CD14-positive monocyte (primary cell): Measurements from ENCODE around the gene HBQ1. TPM values are rescaled to one million over a fixed set of nuclear protein-coding genes. Genes with fewer than 3 reads are reported as not detected.
"Not testable (repeated sequence)": the region's sequence is repeated elsewhere in the genome, so short reads cannot be mapped to it uniquely, and the experiment has no call there.

Source experiments
- DNase-seq, 3 donors: peaks; one replicate each; pipeline ENCODE4 v3.0.0-alpha.2; 2011 to 2022
- H2AFZ ChIP-seq: 2 replicates; pipeline ENCODE4 v1.6.0; 2012; ENCODE audit warnings: mild to moderate bottlenecking, low read depth, low read length, inconsistent platforms; ENCODE audit not compliant: insufficient read depth, poor library complexity, severe bottlenecking
- H3K27ac ChIP-seq, 2 donors: 1 replicate in 1 of 2; 2 replicates in 1 of 2; pipeline ENCODE4 v1.5.1; 2012 to 2013; ENCODE audit warnings: low read length in 2 of 2, control low read depth in 1 of 2, inconsistent platforms in 1 of 2, low read depth in 1 of 2, mild to moderate bottlenecking in 1 of 2
- H3K27me3 ChIP-seq, 2 donors: one replicate each; pipeline versions ENCODE4 v1.6.0 to v1.6.1; 2011 to 2013; ENCODE audit warnings: low read length in 2 of 2; ENCODE audit not compliant: control insufficient read depth in 2 of 2, insufficient read depth in 2 of 2
- H3K36me3 ChIP-seq, 2 donors: replicated peaks in 1 of 2; 1 replicate in 1 of 2; 2 replicates in 1 of 2; pipeline versions ENCODE4 v1.5.1 to v1.6.1; 2012 to 2013; ENCODE audit warnings: low read length in 2 of 2, control low read depth in 1 of 2, inconsistent platforms in 1 of 2, mild to moderate bottlenecking in 1 of 2; ENCODE audit not compliant: insufficient read depth in 2 of 2, control insufficient read depth in 1 of 2
- H3K4me1 ChIP-seq, 2 donors: 1 replicate in 1 of 2; 2 replicates in 1 of 2; pipeline versions ENCODE4 v1.5.1 to v1.6.1; 2012 to 2013; ENCODE audit warnings: low read length in 2 of 2, control low read depth in 1 of 2, inconsistent platforms in 1 of 2, mild to moderate bottlenecking in 1 of 2, moderate library complexity in 1 of 2; ENCODE audit not compliant: insufficient read depth in 2 of 2, control insufficient read depth in 1 of 2
- H3K4me2 ChIP-seq: replicated peaks from 2 replicates; pipeline ENCODE3; 2012; ENCODE audit warnings: low read length, moderate library complexity, mild to moderate bottlenecking; ENCODE audit not compliant: poor library complexity, severe bottlenecking; ENCODE audit errors: extremely low read depth
- H3K4me3 ChIP-seq, 3 experiments: fragments of 200-600 bp in 1 of 3; sonication (generic) in 1 of 3; replicated peaks in 1 of 3; 1 replicate in 2 of 3; 2 replicates in 1 of 3; pipeline ENCODE4 v1.5.1; 2011 to 2013; ENCODE audit warnings: low read length in 3 of 3, mild to moderate bottlenecking in 3 of 3, control low read depth in 2 of 3, low read depth in 2 of 3, inconsistent platforms in 1 of 3, moderate library complexity in 1 of 3
- H3K79me2 ChIP-seq: 2 replicates; pipeline ENCODE4 v1.6.0; 2012; ENCODE audit warnings: mild to moderate bottlenecking, control low read depth, inconsistent platforms, low read length, moderate library complexity; ENCODE audit not compliant: insufficient read depth
- H3K9ac ChIP-seq: 2 replicates; pipeline ENCODE4 v1.6.0; 2017; ENCODE audit warnings: low read length, mild to moderate bottlenecking; ENCODE audit not compliant: insufficient read depth, poor library complexity, severe bottlenecking
- H3K9me3 ChIP-seq, 2 donors: replicated peaks in 1 of 2; 1 replicate in 1 of 2; 2 replicates in 1 of 2; pipeline versions ENCODE4 v1.5.1 to v1.6.1; 2012 to 2013; ENCODE audit warnings: low read length in 2 of 2, control low read depth in 1 of 2; ENCODE audit not compliant: control insufficient read depth in 1 of 2, insufficient read depth in 1 of 2
- H4K20me1 ChIP-seq: 2 replicates; pipeline ENCODE4 v1.6.0; 2012; ENCODE audit warnings: mild to moderate bottlenecking, low read length, control low read depth, moderate library complexity; ENCODE audit not compliant: insufficient read depth
- H3K27ac Mint-ChIP-seq, 7 donors: one replicate each; pipeline ENCODE4 v1.8.0; 2020; ENCODE audit warnings: mild to moderate bottlenecking in 7 of 7, mixed read lengths in 7 of 7, moderate library complexity in 6 of 7, inconsistent platforms in 2 of 7
- H3K27me3 Mint-ChIP-seq, 3 donors: one replicate each; pipeline ENCODE4 v1.8.0; 2021 to 2022; ENCODE audit warnings: low read depth in 3 of 3, mild to moderate bottlenecking in 3 of 3, mixed read lengths in 3 of 3, moderate library complexity in 3 of 3, inconsistent platforms in 1 of 3
- H3K36me3 Mint-ChIP-seq, 2 donors: one replicate each; pipeline ENCODE4 v1.8.0; 2020; ENCODE audit warnings: mixed read lengths in 2 of 2, inconsistent platforms in 1 of 2, mild to moderate bottlenecking in 1 of 2
- H3K4me1 Mint-ChIP-seq: one replicate; pipeline ENCODE4 v1.8.0; 2020; ENCODE audit warnings: mild to moderate bottlenecking, mixed read lengths
- H3K4me3 Mint-ChIP-seq, 2 donors: one replicate each; pipeline ENCODE4 v1.8.0; 2020; ENCODE audit warnings: mild to moderate bottlenecking in 2 of 2, mixed read lengths in 2 of 2, moderate library complexity in 1 of 2
- H3K9me3 Mint-ChIP-seq, 7 donors: one replicate each; pipeline ENCODE4 v1.8.0; 2020 to 2022; ENCODE audit warnings: mixed read lengths in 7 of 7, mild to moderate bottlenecking in 6 of 7, moderate library complexity in 6 of 7, inconsistent platforms in 2 of 7
- WGBS: methylation state at CpG from one replicate; pipeline ENCODE4 v1.1.5; 2013; ENCODE audit warnings: missing lambda C conversion rate; ENCODE audit not compliant: insufficient coverage; 5-methylcytosine and 5-hydroxymethylcytosine counted together
- intact Hi-C, 2 donors: fragments of 100-400 bp; cut with micrococcal nuclease; formaldehyde crosslinking; loops; one replicate each; pipeline versions ENCODE4 v1.15.0 to v1.15.1; 2023
- polyA plus RNA-seq, 3 donors: library from polyadenylated mRNA; depleted of rRNA in 1 of 3; unstranded in 2 of 3; stranded (reverse) in 1 of 3; fragments of 300-500 nt in 2 of 3; fragments of >200 nt in 1 of 3; fragmentation: Illumina TruSeq in 2 of 3; gene quantifications; 1 replicate in 2 of 3; 2 replicates in 1 of 3; pipeline ENCODE4 v1.2.3, GENCODE V29; 2012 to 2021

HBQ1 gene
- polyA plus RNA-seq, 3 donors: not detected

DNA sequence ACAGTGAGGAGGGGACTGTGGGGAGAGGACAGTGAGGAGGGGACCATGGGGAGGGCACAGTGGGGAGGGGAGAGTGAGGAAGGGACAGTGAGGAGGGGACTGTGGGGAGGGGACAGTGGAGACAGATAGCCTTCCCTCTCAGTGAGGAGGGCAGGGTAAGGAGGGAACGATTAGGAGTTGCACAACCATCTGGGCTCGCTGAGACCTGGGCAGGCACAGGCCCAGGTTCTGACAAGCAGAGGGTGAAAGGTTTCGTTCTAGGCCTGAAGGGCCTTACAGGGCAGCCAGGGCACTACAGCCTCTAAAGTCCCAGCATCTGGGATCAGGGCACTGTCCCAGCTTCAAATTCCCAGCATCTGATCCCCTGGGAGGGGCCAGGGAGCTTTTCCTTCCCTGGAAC lies 16.6 kb upstream of the HBQ1 start:
- intact Hi-C loops, H3K4me2 ChIP-seq, H3K79me2 ChIP-seq, DNase-seq, H3K36me3 ChIP-seq, H3K9ac ChIP-seq, H3K36me3 Mint-ChIP-seq, H3K4me1 Mint-ChIP-seq, H3K4me3 ChIP-seq, H3K27ac ChIP-seq, H3K4me3 Mint-ChIP-seq, H3K27ac Mint-ChIP-seq, H4K20me1 ChIP-seq, H2AFZ ChIP-seq: not testable (repeated sequence)
- Histone ChIP-seq H3K4me1 (peaks cover 8 to 16% of the 10 kb centered on the region in 2 donors), H3K9me3 (peaks cover 0 to 21% of the 10 kb centered on the region in 2 donors), H3K27me3 (peaks cover 29 to 49% of the 10 kb centered on the region in 2 donors)
- Mint-ChIP-seq H3K9me3 (peaks cover 0 to 11% (median 6%) of the 10 kb centered on the region in 7 donors), H3K27me3 (peaks cover 59 to 74% (median 63%) of the 10 kb centered on the region in 3 donors)
- no CpG with 5 or more reads among the region's 3 CpGs for WGBS

DNA sequence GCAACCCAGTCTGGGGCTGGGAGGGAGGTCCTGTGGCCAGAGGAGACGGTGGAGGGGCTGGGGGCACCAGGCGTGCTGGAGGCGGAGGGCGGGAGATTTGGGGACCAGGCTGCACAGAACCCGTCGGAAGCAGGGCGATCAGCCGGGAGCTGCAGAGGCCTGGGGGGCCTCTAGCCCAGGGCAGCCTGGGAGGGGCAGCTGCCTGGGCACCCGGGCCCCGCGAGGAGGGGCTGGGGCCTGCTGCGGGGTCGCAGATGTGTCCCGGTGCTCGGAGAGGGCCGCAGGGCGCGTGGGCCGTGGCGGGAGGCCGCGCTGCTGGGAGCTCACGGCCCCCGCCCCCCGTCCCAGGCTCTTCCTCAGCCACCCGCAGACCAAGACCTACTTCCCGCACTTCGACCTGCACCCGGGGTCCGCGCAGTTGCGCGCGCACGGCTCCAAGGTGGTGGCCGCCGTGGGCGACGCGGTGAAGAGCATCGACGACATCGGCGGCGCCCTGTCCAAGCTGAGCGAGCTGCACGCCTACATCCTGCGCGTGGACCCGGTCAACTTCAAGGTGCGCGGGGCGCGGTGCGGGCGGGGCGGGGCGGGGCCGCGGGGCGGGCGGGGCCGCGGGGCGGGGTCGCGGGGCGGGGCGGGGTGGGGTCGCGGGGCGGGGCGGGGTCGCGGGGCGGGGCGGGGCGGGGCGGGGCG lies 16.0 kb upstream of the HBQ1 start:
- Mint-ChIP-seq H3K9me3 (peaks cover 0 to 11% (median 6%) of the 10 kb centered on the region in 7 donors), H3K27me3 (peaks cover 60 to 76% (median 67%) of the 10 kb centered on the region in 3 donors)
- DNase-seq, H3K79me2 ChIP-seq, H4K20me1 ChIP-seq, intact Hi-C loops, H3K27ac ChIP-seq, H3K36me3 ChIP-seq, H3K36me3 Mint-ChIP-seq, H3K4me3 ChIP-seq, H3K27ac Mint-ChIP-seq, H3K4me2 ChIP-seq, H3K4me3 Mint-ChIP-seq, H2AFZ ChIP-seq, H3K4me1 Mint-ChIP-seq, H3K9ac ChIP-seq: not testable (repeated sequence)
- peaks cover 33 to 55% of the 10 kb centered on the region in 2 donors for H3K27me3 ChIP-seq
- H3K9me3 ChIP-seq: peaks cover 0 to 21% of the 10 kb centered on the region in 2 donors
- no CpG with 5 or more reads among the region's 80 CpGs for WGBS
- H3K4me1 ChIP-seq: peaks cover 8 to 16% of the 10 kb centered on the region in 2 donors
